Esophagus squamous epithelium (tissue), 5 donors: Measurements from ENCODE around the gene MFSD1. TPM values are rescaled to one million over a fixed set of nuclear protein-coding genes. Genes with fewer than 3 reads are reported as not detected.

Experiments
- DNase-seq: peaks from one replicate; lab custom pipeline; 2025; lab: John Stamatoyannopoulos, UW
- H3K27ac ChIP-seq, 4 donors: fragments of 200-600 bp; sonication (generic); one replicate each; pipeline ENCODE4 v1.5.1; 2016 to 2019; ENCODE audit warnings: mild to moderate bottlenecking in 1 of 4
- H3K27me3 ChIP-seq, 4 donors: fragments of 200-600 bp; sonication (generic); 1 replicate in 3 of 4; 2 replicates in 1 of 4; pipeline versions ENCODE4 v1.5.1 to v1.6.0; 2017 to 2021; ENCODE audit warnings: antibody characterized with exemption in 1 of 4
- H3K36me3 ChIP-seq, 3 donors: fragments of 200-600 bp; sonication (generic); one replicate each; pipeline ENCODE4 v1.5.1; 2016 to 2019
- H3K4me1 ChIP-seq, 3 donors: fragments of 200-600 bp; sonication (generic); one replicate each; pipeline ENCODE4 v1.5.1; 2017 to 2019
- H3K4me3 ChIP-seq, 4 donors: fragments of 200-600 bp; sonication (generic); 1 replicate in 3 of 4; 2 replicates in 1 of 4; pipeline ENCODE4 v1.5.1; 2016 to 2019; ENCODE audit warnings: mild to moderate bottlenecking in 2 of 4, moderate library complexity in 1 of 4
- H3K9me3 ChIP-seq, 3 donors: fragments of 200-600 bp; sonication (generic); one replicate each; pipeline ENCODE4 v1.5.1; 2016 to 2019
- CTCF ChIP-seq, 6 experiments: fragments of 450-650 bp in 4 of 6; fragments of 200-600 bp in 2 of 6; sonication (generic) in 2 of 6; IDR thresholded peaks; one replicate each; pipeline ENCODE4 v1.5.1; 2016 to 2019; ENCODE audit warnings: antibody characterized with exemption in 6 of 6, mild to moderate bottlenecking in 4 of 6, moderate library complexity in 4 of 6
- POLR2A ChIP-seq, 4 donors: fragments of 450-650 bp; IDR thresholded peaks; one replicate each; pipeline ENCODE4 v1.6.1; 2017; ENCODE audit warnings: antibody characterized with exemption in 4 of 4, mild to moderate bottlenecking in 4 of 4, moderate library complexity in 3 of 4
- WGBS, 2 donors: methylation state at CpG; one replicate each; pipeline ENCODE4 v1.1.5; 2018; 5-methylcytosine and 5-hydroxymethylcytosine counted together
- intact Hi-C: fragments of 100-400 bp; cut with DNase I; formaldehyde crosslinking; loops from one replicate; pipeline ENCODE4 v1.15.0; 2022
- total RNA-seq, 4 donors: library from RNA; depleted of rRNA; stranded (reverse); fragments of >200 nt; gene quantifications; one replicate each; pipeline ENCODE4 v1.1.0, GENCODE V29; 2016
- donor health status: DM: yes; HTN: yes; CAD: no.

MFSD1 gene
- total RNA-seq, 4 donors from 2014 or later: 72.7 to 108 (median 98.2) TPM

DNA sequence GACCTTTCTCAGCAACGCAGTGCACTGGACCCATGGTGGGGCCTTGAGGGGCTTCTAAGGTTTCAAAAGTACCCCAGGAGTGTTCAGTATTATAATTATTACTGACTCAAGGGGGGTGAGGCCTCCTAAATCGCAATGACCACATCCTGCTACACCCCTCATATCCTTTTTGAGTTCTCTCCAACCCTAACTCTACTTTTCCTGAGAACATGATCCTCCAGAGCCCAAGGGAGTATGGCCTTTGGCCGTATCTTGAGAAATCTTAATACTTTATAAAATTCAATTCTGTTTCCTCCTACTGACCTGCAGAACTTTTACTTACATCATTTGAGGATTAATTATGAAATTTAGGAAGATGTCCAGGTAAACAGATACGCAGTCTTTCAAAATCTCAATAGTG is 39.2 kb upstream of the MFSD1 start:
- H3K9me3 ChIP-seq: no peaks in the 10 kb centered on the region
- H3K27ac ChIP-seq: peak overlapping the region in 1 of 4 donors; percentile 79
- no peak for DNase-seq
- H3K4me1 ChIP-seq: peaks cover 0 to 26% (median 3%) of the 10 kb centered on the region in 3 donors
- 75 to 81% methylated on average over 4 of the region's 4 CpGs for WGBS, 2 donors
- no peaks in the 10 kb centered on the region for H3K27me3 ChIP-seq
- no peaks in the 10 kb centered on the region for H3K36me3 ChIP-seq
- intact Hi-C loops: no loop called here
- H3K4me3 ChIP-seq: no peak overlapping the region
- TF ChIP-seq POLR2A (IDR thresholded peaks at IDR 0.05) (no peak), CTCF (IDR thresholded peaks at IDR 0.05) (no peak)

DNA sequence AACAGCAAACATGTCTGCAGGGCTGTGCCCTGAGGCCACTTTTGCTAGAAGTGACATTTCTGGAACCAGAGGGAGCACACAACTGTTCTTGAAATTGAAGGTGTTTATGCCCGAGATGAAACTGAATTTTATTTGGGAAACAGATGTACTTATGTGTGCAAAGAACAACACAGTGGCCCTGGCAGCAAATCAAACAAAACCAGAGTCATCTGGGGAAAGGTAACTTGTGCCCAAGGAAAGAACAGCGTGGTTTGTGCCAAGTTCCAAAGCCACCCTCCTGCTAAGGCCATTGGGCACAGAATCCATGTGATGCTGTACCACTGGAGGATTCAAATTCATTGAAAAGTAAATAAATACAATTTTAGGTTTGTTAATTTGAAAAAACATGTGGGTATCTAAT is 38.4 kb upstream of the MFSD1 start:
- 57 to 74% methylated on average over 2 of the region's 2 CpGs for WGBS, 2 donors
- TF ChIP-seq POLR2A (IDR thresholded peaks at IDR 0.05) (no peak), CTCF (IDR thresholded peaks at IDR 0.05) (no peak)
- Histone ChIP-seq H3K27me3 (no peaks in the 10 kb centered on the region), H3K4me3 (no peak overlapping the region), H3K27ac (peak overlapping the region in 1 of 4 donors; percentile 44), H3K4me1 (peaks cover 6 to 33% (median 10%) of the 10 kb centered on the region in 3 donors), H3K36me3 (no peaks in the 10 kb centered on the region), H3K9me3 (no peaks in the 10 kb centered on the region)
- intact Hi-C loops: no loop called here
- DNase-seq: no peak

DNA sequence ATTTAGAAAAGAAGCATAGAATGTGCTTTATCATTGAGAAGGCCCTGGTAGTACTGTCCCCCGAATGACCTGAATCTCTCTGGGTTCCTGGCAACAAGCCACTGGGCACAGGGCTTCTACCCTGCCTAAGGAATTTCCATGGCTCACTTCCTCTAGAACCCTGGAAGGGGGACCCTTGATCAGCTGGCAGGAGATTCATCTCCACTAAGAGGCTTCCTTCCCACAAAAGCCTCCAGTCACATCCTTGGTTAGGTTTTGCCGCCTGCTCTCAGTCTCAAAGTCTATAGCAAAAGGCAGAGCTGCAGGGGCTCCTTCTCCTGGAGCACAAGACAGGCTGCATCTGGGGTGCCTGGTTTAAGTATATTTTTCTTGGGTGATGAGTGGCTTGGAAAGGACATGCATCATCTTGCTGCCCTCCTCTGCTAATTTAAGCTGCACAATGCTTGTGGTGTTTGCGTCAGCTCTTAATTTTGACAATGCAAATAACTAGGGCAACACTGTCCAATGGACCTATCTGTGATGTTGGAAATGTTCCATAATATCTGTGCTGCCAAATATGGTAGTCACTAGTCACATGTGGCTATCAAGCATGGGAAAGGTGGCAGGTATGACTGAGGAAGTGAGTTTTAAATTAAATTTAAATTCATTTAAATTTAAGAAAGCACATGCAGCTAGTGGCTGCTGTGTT is 36.2 kb upstream of the MFSD1 start:
- H3K9me3 ChIP-seq: no peaks in the 10 kb centered on the region
- H3K27ac ChIP-seq: no peak overlapping the region
- H3K4me3 ChIP-seq: no peak overlapping the region
- TF ChIP-seq POLR2A (IDR thresholded peaks at IDR 0.05) (no peak), CTCF (IDR thresholded peaks at IDR 0.05) (no peak)
- 75 to 80% methylated on average over 3 of the region's 3 CpGs for WGBS, 2 donors
- H3K36me3 ChIP-seq: no peaks in the 10 kb centered on the region
- DNase-seq: no peak
- no peaks in the 10 kb centered on the region for H3K27me3 ChIP-seq
- peaks cover 12 to 56% (median 23%) of the 10 kb centered on the region in 3 donors for H3K4me1 ChIP-seq
- intact Hi-C loops: no loop called here

DNA sequence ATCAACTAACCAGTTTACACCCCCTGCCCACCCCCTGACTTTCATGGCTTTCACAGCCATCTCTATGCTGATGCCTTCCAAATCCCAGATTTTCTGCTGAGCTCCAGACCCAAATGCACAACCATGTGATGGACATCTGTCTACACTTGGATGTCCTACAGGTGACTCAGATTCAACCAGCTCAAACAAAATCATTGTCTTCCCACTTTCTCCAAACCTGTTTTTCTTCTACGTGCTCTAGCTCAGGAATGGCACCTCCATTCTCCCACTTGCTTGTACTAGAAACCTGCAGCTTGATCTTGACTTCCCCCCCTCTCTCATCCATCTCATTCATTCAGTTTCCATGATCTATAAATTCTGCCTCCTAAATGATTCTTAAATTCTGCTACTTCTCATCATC is 35.5 kb upstream of the MFSD1 start:
- no peaks in the 10 kb centered on the region for H3K36me3 ChIP-seq
- 53 to 76% methylated on average over 1 of the region's 1 CpG for WGBS, 2 donors
- H3K27me3 ChIP-seq: no peaks in the 10 kb centered on the region
- TF ChIP-seq CTCF (IDR thresholded peaks at IDR 0.05) (no peak), POLR2A (IDR thresholded peaks at IDR 0.05) (no peak)
- no peak for DNase-seq
- intact Hi-C loops: no loop called here
- no peaks in the 10 kb centered on the region for H3K9me3 ChIP-seq
- no peak overlapping the region for H3K4me3 ChIP-seq
- peaks cover 12 to 61% (median 24%) of the 10 kb centered on the region in 3 donors for H3K4me1 ChIP-seq
- H3K27ac ChIP-seq: no peak overlapping the region

DNA sequence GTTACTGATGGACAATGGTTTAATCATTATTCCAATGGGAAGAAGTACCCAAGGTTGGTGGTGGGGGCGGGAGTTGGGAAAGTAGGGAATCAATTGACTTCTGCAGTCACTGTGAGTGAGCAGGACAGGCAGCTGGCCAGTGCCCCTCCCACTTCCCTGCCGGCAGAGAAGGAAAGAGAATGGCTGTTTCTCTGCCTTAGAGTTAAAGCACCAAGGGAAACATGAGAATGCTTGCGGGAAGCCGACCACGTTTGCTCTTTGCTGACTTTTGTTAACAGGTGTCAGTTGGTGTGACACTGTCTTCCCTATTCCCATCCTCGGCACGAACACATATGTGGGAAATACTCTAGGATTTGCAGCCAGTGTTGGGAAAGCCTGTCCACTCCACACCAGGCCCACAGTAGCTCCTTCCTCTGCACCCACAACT is 33.5 kb upstream of the MFSD1 start:
- 17 to 20% methylated on average over 6 to 7 of the region's 7 CpGs for WGBS, 2 donors
- Histone ChIP-seq H3K4me3 (peak overlapping the region in 1 of 4 donors; percentile 37), H3K27me3 (no peaks in the 10 kb centered on the region), H3K27ac (peak overlapping the region; percentile 23 to 81 (median 68)), H3K9me3 (no peaks in the 10 kb centered on the region), H3K4me1 (peaks cover 12 to 61% (median 24%) of the 10 kb centered on the region in 3 donors), H3K36me3 (no peaks in the 10 kb centered on the region)
- TF ChIP-seq CTCF (IDR thresholded peaks at IDR 0.05) (no peak), POLR2A (IDR thresholded peaks at IDR 0.05) (no peak)
- no peak for DNase-seq
- intact Hi-C loops: no loop called here
